Panc1 (cell line): Measurements from ENCODE around the gene ISG15. TPM values are rescaled to one million over a fixed set of nuclear protein-coding genes. Genes with fewer than 3 reads are reported as not detected.

Experiments used
- ATAC-seq: fragments of 200-7000 bp; cut with Tn5 transposase; 2 replicates; pipeline ENCODE4 v1.9.1; 2020; ENCODE audit warnings: mild to moderate bottlenecking, moderate library complexity
- BruUV-seq: library from RNA; stranded (reverse); fragments of 400-500 nt; replicated peaks from 2 replicates; lab custom pipeline; 2021; lab: Mats Ljungman, UMichigan
- CTCF ChIA-PET: fragments of 300-600 bp; sonication (Branson Sonifier 250); formaldehyde crosslinking; loops from one replicate; lab custom pipeline; 2022; ENCODE audit warnings: antibody characterized with exemption; lab: Charles Lee
- POLR2A ChIA-PET: fragments of 300-600 bp; sonication (Branson Sonifier 250); formaldehyde crosslinking; loops from one replicate; lab custom pipeline; 2022; ENCODE audit warnings: antibody characterized with exemption; lab: Charles Lee
- DNase-seq: peaks from one replicate; pipeline ENCODE4 v3.0.0-alpha.2; 2010; ENCODE audit warnings: low read depth, low spot score
- H3K27ac ChIP-seq: 2 replicates; pipeline ENCODE4 v1.5.1; 2011; ENCODE audit warnings: mild to moderate bottlenecking, low read length, inconsistent platforms
- H3K27me3 ChIP-seq: fragments of 200-500 bp; sonication (Bioruptor generic); 2 replicates; pipeline ENCODE4 v1.6.0; 2014; ENCODE audit warnings: low read length, inconsistent platforms; ENCODE audit not compliant: control insufficient read depth, insufficient read depth
- H3K36me3 ChIP-seq: fragments of 200-500 bp; sonication (Bioruptor generic); 2 replicates; pipeline ENCODE4 v1.5.1; 2014; ENCODE audit warnings: inconsistent platforms, mild to moderate bottlenecking, low read length, moderate library complexity; ENCODE audit not compliant: control insufficient read depth, insufficient read depth
- H3K4me1 ChIP-seq: 2 replicates; pipeline ENCODE4 v1.5.1; 2011; ENCODE audit warnings: inconsistent platforms, mild to moderate bottlenecking, low read length, moderate library complexity; ENCODE audit not compliant: control insufficient read depth, insufficient read depth
- H3K4me3 ChIP-seq, 2 experiments: 2 replicates each; pipeline ENCODE4 v1.5.1; 2011 to 2012; ENCODE audit warnings: low read depth in 2 of 2, low read length in 2 of 2, mild to moderate bottlenecking in 2 of 2, inconsistent platforms in 1 of 2, moderate library complexity in 1 of 2
- H3K9me3 ChIP-seq: fragments of 200-500 bp; sonication (Bioruptor generic); 2 replicates; pipeline ENCODE4 v1.5.1; 2014; ENCODE audit warnings: low read depth, mild to moderate bottlenecking, inconsistent platforms, low read length, moderate library complexity; ENCODE audit not compliant: control insufficient read depth, insufficient read depth
- POLR2AphosphoS5 ChIP-seq: IDR thresholded peaks from 2 replicates; pipeline ENCODE4 v1.6.1; 2012; ENCODE audit warnings: mild to moderate bottlenecking, low read depth, low read length, moderate library complexity
- SIN3A ChIP-seq: IDR thresholded peaks from 2 replicates; pipeline ENCODE4 v1.6.1; 2012; ENCODE audit warnings: low read depth, mild to moderate bottlenecking, low read length, moderate library complexity, borderline replicate concordance; ENCODE audit not compliant: insufficient read depth
- TCF7L2 ChIP-seq: IDR thresholded peaks from 2 replicates; pipeline ENCODE4 v1.6.1; 2011; ENCODE audit warnings: mild to moderate bottlenecking, low read depth, low read length, inconsistent platforms
- in situ Hi-C: cut with HindIII; loops from 2 replicates; pipeline ENCODE4 v1.10.0; 2016; ENCODE audit warnings: low sequenced_read_pairs, low pct_unique_long_range_greater_than_20kb
- intact Hi-C: fragments of 100-400 bp; cut with micrococcal nuclease; formaldehyde crosslinking; loops from one replicate; pipeline ENCODE4 v1.10.0; 2022; ENCODE audit not compliant: unreplicated experiment
- total RNA-seq: library from RNA; stranded (reverse); gene quantifications from one replicate; pipeline ENCODE4 v1.2.1, GENCODE V29; 2021; ENCODE audit not compliant: unreplicated experiment
- TF ChIP-seq, protein P1 (sequence below): fragments of 450-650 bp; IDR thresholded peaks from 2 replicates; pipeline ENCODE4 v1.5.1; 2017; ENCODE audit warnings: mild to moderate bottlenecking
- TF ChIP-seq, protein P2 (sequence below), 2 experiments: IDR thresholded peaks; 2 replicates each; pipeline ENCODE4 v1.6.1; 2011 to 2012; ENCODE audit warnings: low read depth in 2 of 2, control low read depth in 1 of 2, low read length in 1 of 2, mild to moderate bottlenecking in 1 of 2, moderate library complexity in 1 of 2; ENCODE audit not compliant: insufficient read depth in 1 of 2

ISG15 gene
- total RNA-seq, 1 experiment from 2014 or later, result 102 TPM

DNA sequence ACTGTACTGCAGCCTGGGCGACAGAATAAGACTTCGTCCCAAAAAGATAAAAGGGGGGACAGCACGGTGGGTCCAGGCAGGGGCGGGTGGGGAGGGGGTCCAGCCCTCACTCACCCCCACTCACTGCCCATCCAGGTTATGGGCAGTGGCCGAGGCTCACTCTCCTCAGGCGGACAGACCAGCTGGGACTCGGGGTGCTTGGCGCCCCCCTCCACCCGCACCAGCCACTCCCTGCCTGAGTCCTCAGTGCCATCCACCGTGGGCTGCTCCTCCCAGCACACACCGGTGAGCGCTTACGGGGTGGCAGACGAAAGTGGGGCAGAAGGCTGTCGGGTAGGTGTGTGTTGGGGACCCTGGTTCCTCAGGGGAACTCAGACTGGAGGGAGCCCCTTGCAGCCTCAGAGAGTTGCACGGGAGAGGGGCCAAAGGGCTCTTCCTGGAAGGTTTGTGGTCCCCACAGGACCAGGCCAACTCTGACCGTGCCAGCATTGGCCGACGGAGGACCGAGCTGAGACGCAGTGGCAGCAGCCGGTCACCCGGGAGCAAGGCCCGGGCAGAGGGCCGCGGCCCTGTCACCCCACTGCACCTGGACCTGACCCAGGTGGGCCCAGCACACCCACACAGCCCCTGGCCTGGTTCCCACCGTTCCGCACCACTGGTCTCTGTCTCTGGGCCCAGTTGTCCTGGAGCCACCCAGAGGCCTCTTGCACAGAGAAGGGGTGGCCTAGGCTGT, 40.4 kb upstream of the ISG15 start:
- no peak overlapping the region for H3K27ac ChIP-seq
- no peak overlapping the region for H3K4me3 ChIP-seq
- DNase-seq (no peak), ATAC-seq (no peak)
- no peaks in the 10 kb centered on the region for H3K9me3 ChIP-seq
- in situ Hi-C loops (no loop called here), intact Hi-C loops (no loop called here)
- H3K27me3 ChIP-seq, result no peaks in the 10 kb centered on the region
- H3K4me1 ChIP-seq, result peaks cover 7% of the 10 kb centered on the region; the same call in 1 of the 2 replicates
- POLR2A ChIA-PET, result no interaction called here
- BruUV-seq, result no TSS peak
- CTCF ChIA-PET, result no interaction called here
- H3K36me3 ChIP-seq, result no peaks in the 10 kb centered on the region
- TF ChIP-seq TCF7L2 (no peak), POLR2AphosphoS5 (no peak), SIN3A (no peak)
- TF ChIP-seq, protein P1, sequence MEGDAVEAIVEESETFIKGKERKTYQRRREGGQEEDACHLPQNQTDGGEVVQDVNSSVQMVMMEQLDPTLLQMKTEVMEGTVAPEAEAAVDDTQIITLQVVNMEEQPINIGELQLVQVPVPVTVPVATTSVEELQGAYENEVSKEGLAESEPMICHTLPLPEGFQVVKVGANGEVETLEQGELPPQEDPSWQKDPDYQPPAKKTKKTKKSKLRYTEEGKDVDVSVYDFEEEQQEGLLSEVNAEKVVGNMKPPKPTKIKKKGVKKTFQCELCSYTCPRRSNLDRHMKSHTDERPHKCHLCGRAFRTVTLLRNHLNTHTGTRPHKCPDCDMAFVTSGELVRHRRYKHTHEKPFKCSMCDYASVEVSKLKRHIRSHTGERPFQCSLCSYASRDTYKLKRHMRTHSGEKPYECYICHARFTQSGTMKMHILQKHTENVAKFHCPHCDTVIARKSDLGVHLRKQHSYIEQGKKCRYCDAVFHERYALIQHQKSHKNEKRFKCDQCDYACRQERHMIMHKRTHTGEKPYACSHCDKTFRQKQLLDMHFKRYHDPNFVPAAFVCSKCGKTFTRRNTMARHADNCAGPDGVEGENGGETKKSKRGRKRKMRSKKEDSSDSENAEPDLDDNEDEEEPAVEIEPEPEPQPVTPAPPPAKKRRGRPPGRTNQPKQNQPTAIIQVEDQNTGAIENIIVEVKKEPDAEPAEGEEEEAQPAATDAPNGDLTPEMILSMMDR, result no peak
- TF ChIP-seq, protein P2, sequence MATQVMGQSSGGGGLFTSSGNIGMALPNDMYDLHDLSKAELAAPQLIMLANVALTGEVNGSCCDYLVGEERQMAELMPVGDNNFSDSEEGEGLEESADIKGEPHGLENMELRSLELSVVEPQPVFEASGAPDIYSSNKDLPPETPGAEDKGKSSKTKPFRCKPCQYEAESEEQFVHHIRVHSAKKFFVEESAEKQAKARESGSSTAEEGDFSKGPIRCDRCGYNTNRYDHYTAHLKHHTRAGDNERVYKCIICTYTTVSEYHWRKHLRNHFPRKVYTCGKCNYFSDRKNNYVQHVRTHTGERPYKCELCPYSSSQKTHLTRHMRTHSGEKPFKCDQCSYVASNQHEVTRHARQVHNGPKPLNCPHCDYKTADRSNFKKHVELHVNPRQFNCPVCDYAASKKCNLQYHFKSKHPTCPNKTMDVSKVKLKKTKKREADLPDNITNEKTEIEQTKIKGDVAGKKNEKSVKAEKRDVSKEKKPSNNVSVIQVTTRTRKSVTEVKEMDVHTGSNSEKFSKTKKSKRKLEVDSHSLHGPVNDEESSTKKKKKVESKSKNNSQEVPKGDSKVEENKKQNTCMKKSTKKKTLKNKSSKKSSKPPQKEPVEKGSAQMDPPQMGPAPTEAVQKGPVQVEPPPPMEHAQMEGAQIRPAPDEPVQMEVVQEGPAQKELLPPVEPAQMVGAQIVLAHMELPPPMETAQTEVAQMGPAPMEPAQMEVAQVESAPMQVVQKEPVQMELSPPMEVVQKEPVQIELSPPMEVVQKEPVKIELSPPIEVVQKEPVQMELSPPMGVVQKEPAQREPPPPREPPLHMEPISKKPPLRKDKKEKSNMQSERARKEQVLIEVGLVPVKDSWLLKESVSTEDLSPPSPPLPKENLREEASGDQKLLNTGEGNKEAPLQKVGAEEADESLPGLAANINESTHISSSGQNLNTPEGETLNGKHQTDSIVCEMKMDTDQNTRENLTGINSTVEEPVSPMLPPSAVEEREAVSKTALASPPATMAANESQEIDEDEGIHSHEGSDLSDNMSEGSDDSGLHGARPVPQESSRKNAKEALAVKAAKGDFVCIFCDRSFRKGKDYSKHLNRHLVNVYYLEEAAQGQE (IDR thresholded peaks at IDR 0.05; ENCODE audit: insufficient read depth in 1 of 2, low read depth in 2 of 2, low read length in 1 of 2), result no peak

GRCh38 chr1:973459-974292, 39.6 kb upstream of the ISG15 start:
- H3K27me3 ChIP-seq, result no peaks in the 10 kb centered on the region
- no peak overlapping the region for H3K4me3 ChIP-seq
- DNase-seq (no peak), ATAC-seq (no peak)
- CTCF ChIA-PET, result no interaction called here
- no TSS peak for BruUV-seq
- intact Hi-C loops, result no loop called here
- no peaks in the 10 kb centered on the region for H3K9me3 ChIP-seq
- TF ChIP-seq, protein P1, result no peak
- TF ChIP-seq, protein P2 (IDR thresholded peaks at IDR 0.05; ENCODE audit: insufficient read depth in 1 of 2, low read depth in 2 of 2, low read length in 1 of 2), result no peak
- TF ChIP-seq POLR2AphosphoS5, result no peak
- no peak overlapping the region for H3K27ac ChIP-seq
- POLR2A ChIA-PET, result no interaction called here
- in situ Hi-C loops, result no loop called here
- H3K36me3 ChIP-seq, result no peaks in the 10 kb centered on the region
- 0 out of 2 replicates have a peak, but pooled peaks cover 4% of the 10 kb centered on the region for H3K4me1 ChIP-seq
